HepG2 (cell line): ENCODE measurements around the gene OSBPL3. TPM values are rescaled to one million over a fixed set of nuclear protein-coding genes. Genes with fewer than 3 reads are reported as not detected.

ENCODE experiments used
- ATAC-seq: fragments of 200-7000 bp; cut with Tn5 transposase; 3 replicates; pipeline ENCODE4 v1.9.1; 2020; ENCODE audit warnings: mild to moderate bottlenecking, moderate library complexity
- BruUV-seq: library from RNA; stranded (reverse); fragments of 400-500 nt; replicated peaks from 2 replicates; lab custom pipeline; 2021; lab: Mats Ljungman, UMichigan
- CTCF ChIA-PET: fragments of 300-600 bp; formaldehyde crosslinking; extraction: SDS; loops from one replicate; lab custom pipeline; 2021; ENCODE audit warnings: low total read pairs, inconsistent platforms, low intra/inter-chr PET ratio; lab: Yijun Ruan, JAX
- POLR2A ChIA-PET: fragments of 350-600 bp; sonication (Branson Sonifier 250); formaldehyde crosslinking; loops from one replicate; lab custom pipeline; 2020; ENCODE audit warnings: antibody characterized with exemption, inconsistent platforms; lab: Yijun Ruan, JAX
- DNase-seq: peaks from one replicate; pipeline ENCODE4 v3.0.0-alpha.2; 2015; ENCODE audit warnings: low spot score
- FAIRE-seq: peaks from 3 replicates; lab custom pipeline; 2011; peaks lifted over from hg19 to GRCh38; lab: Jason Lieb, UNC
- H2AFZ ChIP-seq: one replicate; pipeline ENCODE4 v1.6.1; 2011; ENCODE audit warnings: low read length, inconsistent platforms
- H3K27ac ChIP-seq: fragments of 300-600 bp; 3 replicates; pipeline ENCODE4 v1.8.0; 2011; ENCODE audit warnings: mixed run types, mild to moderate bottlenecking, mixed read lengths, low read length, inconsistent platforms; ENCODE audit not compliant: insufficient read depth; ENCODE audit errors: extremely low read length
- H3K27me3 ChIP-seq, 2 experiments: fragments of 200-600 bp in 1 of 2; 2 replicates in 1 of 2; 3 replicates in 1 of 2; pipeline versions ENCODE4 v1.6.0 to v1.8.0; 2011; ENCODE audit warnings: low read length in 2 of 2, mild to moderate bottlenecking in 2 of 2, moderate library complexity in 2 of 2, inconsistent platforms in 1 of 2; ENCODE audit not compliant: insufficient read depth in 2 of 2, control insufficient read depth in 1 of 2
- H3K36me3 ChIP-seq, 2 experiments: fragments of 200-600 bp in 1 of 2; replicated peaks in 1 of 2; 2 replicates in 1 of 2; 3 replicates in 1 of 2; pipeline versions ENCODE4 v1.5.1 to v1.8.0; 2011; ENCODE audit warnings: low read length in 2 of 2, inconsistent platforms in 1 of 2; ENCODE audit not compliant: insufficient read depth in 2 of 2, control insufficient read depth in 1 of 2
- H3K4me1 ChIP-seq: 2 replicates; pipeline ENCODE4 v1.5.1; 2012; ENCODE audit warnings: low read length, inconsistent platforms; ENCODE audit not compliant: insufficient read depth
- H3K4me2 ChIP-seq: 2 replicates; pipeline ENCODE4 v1.6.0; 2011; ENCODE audit warnings: low read depth, low read length, inconsistent platforms
- H3K4me3 ChIP-seq, 3 experiments: fragments of 200-600 bp in 1 of 3; sonication (generic), shearing (Covaris generic) in 1 of 3; replicated peaks in 1 of 3; 2 replicates each; pipeline ENCODE4 v1.5.1; 2011 to 2016; ENCODE audit warnings: low read length in 3 of 3, inconsistent platforms in 2 of 3, low read depth in 2 of 3, mild to moderate bottlenecking in 2 of 3, control low read depth in 1 of 3, mixed read lengths in 1 of 3; ENCODE audit not compliant: insufficient read depth in 1 of 3
- H3K79me2 ChIP-seq: one replicate; pipeline ENCODE4 v1.6.1; 2011; ENCODE audit warnings: low read length, inconsistent platforms; ENCODE audit not compliant: insufficient read depth
- H3K9ac ChIP-seq: 2 replicates; pipeline ENCODE4 v1.6.0; 2011; ENCODE audit warnings: mild to moderate bottlenecking, low read depth, low read length, inconsistent platforms; ENCODE audit not compliant: insufficient read depth
- H3K9me3 ChIP-seq: 2 replicates; pipeline ENCODE4 v1.5.1; 2012; ENCODE audit warnings: mild to moderate bottlenecking, low read length
- H4K20me1 ChIP-seq: 2 replicates; pipeline ENCODE4 v1.6.0; 2011; ENCODE audit warnings: inconsistent platforms, mild to moderate bottlenecking, low read length, moderate library complexity; ENCODE audit not compliant: insufficient read depth
- ARNT ChIP-seq: fragments of 450-650 bp; IDR thresholded peaks from 2 replicates; pipeline ENCODE4 v1.6.1; 2017
- CEBPZ ChIP-seq: IDR thresholded peaks from 2 replicates; pipeline ENCODE4 v1.6.1; 2012; ENCODE audit warnings: low read length, improper control_type of control experiment
- E2F2 ChIP-seq: sonication (generic); formaldehyde crosslinking; IDR thresholded peaks from 2 replicates; pipeline ENCODE4 v1.4.0; 2020; ENCODE audit warnings: missing genetic modification reagents, borderline replicate concordance
- HNF4G ChIP-seq, 2 experiments: sonication (generic) in 1 of 2; formaldehyde crosslinking in 1 of 2; IDR thresholded peaks; 2 replicates each; pipeline versions ENCODE4 v1.4.0 to v1.6.1; 2011 to 2020; ENCODE audit warnings: borderline replicate concordance in 2 of 2, low read depth in 2 of 2, mild to moderate bottlenecking in 2 of 2, low read length in 1 of 2, missing genetic modification reagents in 1 of 2, moderate library complexity in 1 of 2
- KLF15 ChIP-seq: sonication (generic); formaldehyde crosslinking; IDR thresholded peaks from 2 replicates; pipeline ENCODE4 v1.8.1; 2023; ENCODE audit warnings: borderline replicate concordance, mild to moderate bottlenecking, inconsistent platforms, missing genetic modification reagents, mixed read lengths
- MXI1 ChIP-seq: IDR thresholded peaks from 3 replicates; pipeline ENCODE4 v1.6.1; 2012; ENCODE audit warnings: low read depth, low read length, inconsistent platforms, borderline replicate concordance
- PHB2 ChIP-seq: fragments of 450-650 bp; IDR thresholded peaks from 2 replicates; pipeline ENCODE4 v1.6.1; 2018; ENCODE audit not compliant: partially characterized antibody
- SALL2 ChIP-seq: sonication (generic); formaldehyde crosslinking; IDR thresholded peaks from 2 replicates; pipeline ENCODE4 v1.8.1; 2023; ENCODE audit warnings: mild to moderate bottlenecking, missing genetic modification reagents, inconsistent platforms
- ZFP82 ChIP-seq: sonication (generic); formaldehyde crosslinking; IDR thresholded peaks from 2 replicates; pipeline ENCODE4 v1.5.1; 2020; ENCODE audit warnings: mild to moderate bottlenecking, missing genetic modification reagents, borderline replicate concordance
- ZNF280D ChIP-seq: sonication (generic); formaldehyde crosslinking; IDR thresholded peaks from 2 replicates; pipeline ENCODE4 v1.5.1; 2020; ENCODE audit warnings: mild to moderate bottlenecking, missing genetic modification reagents
- ZNF557 ChIP-seq: sonication (generic); formaldehyde crosslinking; IDR thresholded peaks from 2 replicates; pipeline ENCODE4 v1.4.0; 2020; ENCODE audit warnings: missing genetic modification reagents
- ZNF713 ChIP-seq: sonication (generic); formaldehyde crosslinking; IDR thresholded peaks from 2 replicates; pipeline ENCODE4 v1.4.0; 2020; ENCODE audit warnings: mild to moderate bottlenecking, missing genetic modification reagents
- ZNF792 ChIP-seq: IDR thresholded peaks from 2 replicates; pipeline ENCODE4 v1.6.1; 2016
- ZNF83 ChIP-seq: sonication (generic); formaldehyde crosslinking; IDR thresholded peaks from 2 replicates; pipeline ENCODE4 v1.4.0; 2020; ENCODE audit warnings: missing genetic modification reagents, mild to moderate bottlenecking, borderline replicate concordance
- ZSCAN31 ChIP-seq: sonication (generic); formaldehyde crosslinking; IDR thresholded peaks from 2 replicates; pipeline ENCODE4 v1.5.0; 2020; ENCODE audit warnings: low read depth, mild to moderate bottlenecking, missing genetic modification reagents
- WGBS: methylation state at CpG from one replicate; pipeline ENCODE4 v1.1.6; 2017; ENCODE audit warnings: low lambda C conversion rate; 5-methylcytosine and 5-hydroxymethylcytosine counted together
- in situ Hi-C: cut with HindIII; loops from 2 replicates; pipeline ENCODE4 v1.10.0; 2017; ENCODE audit warnings: low pct_unique_long_range_greater_than_20kb; ENCODE audit not compliant: extremely low pct_ligation_motif_present
- intact Hi-C: fragments of 100-400 bp; cut with micrococcal nuclease; formaldehyde crosslinking; loops from one replicate; pipeline ENCODE4 v1.10.0; 2022; ENCODE audit not compliant: unreplicated experiment
- polyA plus RNA-seq, 8 experiments: library from polyadenylated mRNA; depleted of rRNA in 3 of 8; stranded (reverse) in 7 of 8; unstranded in 1 of 8; fragments of >200 nt; fragmentation: Illumina TruSeq in 4 of 8; extraction: Trizol in 4 of 8; gene quantifications; 2 replicates each; pipeline versions ENCODE4 v1.2.1 to v1.2.3, GENCODE V29; 2011 to 2016; ENCODE audit warnings: low read depth in 4 of 8, missing spikeins in 1 of 8, mixed read lengths in 1 of 8; ENCODE audit not compliant: insufficient read depth in 1 of 8
- total RNA-seq, 5 experiments: library from RNA; depleted of rRNA; stranded (reverse); fragments of >200 nt; fragmentation: Illumina TruSeq; extraction: Trizol; gene quantifications; 2 replicates each; pipeline ENCODE4 v1.2.3, GENCODE V29; 2016; ENCODE audit warnings: low read depth in 1 of 5
- TF ChIP-seq, protein P1 (sequence below): sonication (generic); formaldehyde crosslinking; IDR thresholded peaks from 2 replicates; pipeline ENCODE4 v1.4.0; 2020; ENCODE audit warnings: low read depth, mild to moderate bottlenecking, missing genetic modification reagents

The OSBPL3 gene
- total and polyA plus RNA-seq, 2 of the 13 experiments (the other 11 are each of a cell fraction or from before 2014, with no cell fraction given), result 8.8 to 28.9 TPM

DNA sequence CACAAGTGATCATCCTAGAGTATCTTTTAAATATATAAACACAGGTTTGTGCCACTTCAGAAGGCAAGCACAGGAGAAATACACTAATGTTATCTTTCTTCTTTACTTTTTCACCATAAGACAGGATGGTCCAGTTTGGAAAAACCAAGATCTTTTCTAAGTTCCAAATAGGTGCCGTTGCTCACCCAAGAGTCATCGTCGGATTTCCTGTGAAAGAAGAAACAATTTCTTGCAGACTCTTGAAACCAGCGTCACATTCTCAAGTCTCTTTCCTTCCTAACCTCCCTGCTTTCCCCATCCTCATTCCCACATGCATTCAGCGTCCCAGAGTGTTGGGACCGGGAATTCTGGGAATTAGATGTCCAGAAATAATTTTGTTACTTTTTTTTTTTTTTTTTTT, 179.9 kb downstream of the OSBPL3 start (continued):
- TF ChIP-seq E2F2 (CRISPR knock-in tag), result no peak
- no peak for TF ChIP-seq HNF4G (IDR thresholded peaks at IDR 0.05; ENCODE audit: borderline replicate concordance, low read depth, low read length)
- no peak for TF ChIP-seq HNF4G (CRISPR knock-in tag; IDR thresholded peaks at IDR 0.05; ENCODE audit: borderline replicate concordance, low read depth)
- TF ChIP-seq ZNF557 (CRISPR knock-in tag), result no peak
- no peak for TF ChIP-seq ZSCAN31 (CRISPR knock-in tag)
- TF ChIP-seq PHB2, result no peak
- no peak for TF ChIP-seq ARNT

GRCh38 chr7:24799506-24799905, 180.5 kb downstream of the OSBPL3 start:
- CTCF ChIA-PET, result no interaction called here
- BruUV-seq, result no TSS peak
- H3K27ac ChIP-seq, result no peak overlapping the region
- H3K27me3 ChIP-seq, result no peaks in the 10 kb centered on the region
- no peak overlapping the region for H3K4me3 ChIP-seq
- whole genome bisulfite sequencing, result 98% methylated on average over 3 of the region's 3 CpGs
- no peak for ATAC-seq
- no peak for DNase-seq
- H3K9me3 ChIP-seq, result no peaks in the 10 kb centered on the region
- H4K20me1 ChIP-seq, result no peaks in the 10 kb centered on the region
- intact Hi-C loops (no loop called here), in situ Hi-C loops (no loop called here)
- peaks cover 4 to 21% of the 10 kb centered on the region in 2 experiments; a peak in 4 of 5 replicates for H3K36me3 ChIP-seq
- no peak overlapping the region for H3K9ac ChIP-seq
- H3K79me2 ChIP-seq, result no peaks in the 10 kb centered on the region
- H2AFZ ChIP-seq, result no peak overlapping the region
- FAIRE-seq, result no peak
- POLR2A ChIA-PET, result no interaction called here
- H3K4me1 ChIP-seq, result peaks cover 23% of the 10 kb centered on the region
- no peak overlapping the region for H3K4me2 ChIP-seq
- no peak for TF ChIP-seq ZNF713 (CRISPR knock-in tag)
- no peak for TF ChIP-seq ZNF280D (CRISPR knock-in tag)
- TF ChIP-seq KLF15, result no peak
- no peak for TF ChIP-seq ZNF792 (CRISPR knock-in tag)
- TF ChIP-seq MXI1, result no peak
- TF ChIP-seq SALL2 (CRISPR knock-in tag), result no peak
- no peak for TF ChIP-seq ZNF83 (CRISPR knock-in tag)
- no peak for TF ChIP-seq CEBPZ
- TF ChIP-seq, protein P1, sequence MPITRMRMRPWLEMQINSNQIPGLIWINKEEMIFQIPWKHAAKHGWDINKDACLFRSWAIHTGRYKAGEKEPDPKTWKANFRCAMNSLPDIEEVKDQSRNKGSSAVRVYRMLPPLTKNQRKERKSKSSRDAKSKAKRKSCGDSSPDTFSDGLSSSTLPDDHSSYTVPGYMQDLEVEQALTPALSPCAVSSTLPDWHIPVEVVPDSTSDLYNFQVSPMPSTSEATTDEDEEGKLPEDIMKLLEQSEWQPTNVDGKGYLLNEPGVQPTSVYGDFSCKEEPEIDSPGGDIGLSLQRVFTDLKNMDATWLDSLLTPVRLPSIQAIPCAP (CRISPR knock-in tag), result no peak
- no peak for TF ChIP-seq ZFP82 (CRISPR knock-in tag)
